HepG2 (cell line): ENCODE results near the gene CAD. TPM values are rescaled to one million over a fixed set of nuclear protein-coding genes. Genes with fewer than 3 reads are reported as not detected.
A peak's percentile ranks its signal among the peaks of the same experiment; 100 is the strongest.

Experiments used
- BRCA1 ChIP-seq: sonication (generic); formaldehyde crosslinking; IDR thresholded peaks from 2 replicates; pipeline ENCODE4 v1.4.0; 2020; ENCODE audit warnings: missing genetic modification reagents
- BRD4 ChIP-seq: sonication (generic); formaldehyde crosslinking; IDR thresholded peaks from 2 replicates; pipeline ENCODE4 v1.4.0; 2020; ENCODE audit warnings: missing genetic modification reagents
- EEA1 ChIP-seq: sonication (generic); formaldehyde crosslinking; IDR thresholded peaks from 2 replicates; pipeline ENCODE4 v1.5.1; 2020; ENCODE audit warnings: mild to moderate bottlenecking, missing genetic modification reagents, borderline replicate concordance
- ELF3 ChIP-seq: IDR thresholded peaks from 2 replicates; pipeline ENCODE4 v1.6.1; 2016; ENCODE audit warnings: missing genetic modification reagents, missing compliant biosample characterization
- FOXK2 ChIP-seq: fragments of 450-650 bp; IDR thresholded peaks from 2 replicates; pipeline ENCODE4 v1.6.1; 2016
- HNF4G ChIP-seq, 2 experiments: sonication (generic) in 1 of 2; formaldehyde crosslinking in 1 of 2; IDR thresholded peaks; 2 replicates each; pipeline versions ENCODE4 v1.4.0 to v1.6.1; 2011 to 2020; ENCODE audit warnings: borderline replicate concordance in 2 of 2, low read depth in 2 of 2, mild to moderate bottlenecking in 2 of 2, low read length in 1 of 2, missing genetic modification reagents in 1 of 2, moderate library complexity in 1 of 2
- KDM5A ChIP-seq: fragments of 200-600 bp; sonication (generic); IDR thresholded peaks from 2 replicates; pipeline ENCODE4 v1.7.0; 2018; ENCODE audit warnings: antibody characterized with exemption, mild to moderate bottlenecking, low read length, borderline replicate concordance
- NCOA5 ChIP-seq: sonication (generic); formaldehyde crosslinking; IDR thresholded peaks from 2 replicates; pipeline ENCODE4 v1.4.0; 2020; ENCODE audit warnings: missing genetic modification reagents
- PAX8 ChIP-seq: sonication (generic); formaldehyde crosslinking; IDR thresholded peaks from 2 replicates; pipeline ENCODE4 v1.8.0; 2022; ENCODE audit warnings: mild to moderate bottlenecking, missing genetic modification reagents, borderline replicate concordance
- SIN3A ChIP-seq: IDR thresholded peaks from 2 replicates; pipeline ENCODE4 v1.6.1; 2011; ENCODE audit warnings: low read depth, mild to moderate bottlenecking, control low read depth, low read length, borderline replicate concordance
- U2AF1 ChIP-seq: fragments of 200-400 bp; formaldehyde crosslinking; optimal IDR thresholded peaks from 2 replicates; pipeline ENCODE3; 2017; ENCODE audit warnings: mild to moderate bottlenecking, low read depth, low read length
- ZBTB3 ChIP-seq: sonication (generic); formaldehyde crosslinking; IDR thresholded peaks from 2 replicates; pipeline ENCODE4 v1.4.0; 2020; ENCODE audit warnings: low read depth, mild to moderate bottlenecking, moderate library complexity, missing genetic modification reagents, borderline replicate concordance
- ZNF432 ChIP-seq: sonication (generic); formaldehyde crosslinking; IDR thresholded peaks from 2 replicates; pipeline ENCODE4 v1.5.0; 2020; ENCODE audit warnings: missing genetic modification reagents, mild to moderate bottlenecking, borderline replicate concordance
- ZNF546 ChIP-seq: sonication (generic); formaldehyde crosslinking; conservative IDR thresholded peaks from 2 replicates; pipeline ENCODE4 v1.8.1; 2023; ENCODE audit warnings: mild to moderate bottlenecking, missing genetic modification reagents
- ZNF883 ChIP-seq: sonication (generic); formaldehyde crosslinking; IDR thresholded peaks from 2 replicates; pipeline ENCODE4 v1.5.1; 2020; ENCODE audit warnings: mild to moderate bottlenecking, missing genetic modification reagents; ENCODE audit errors: not compliant biosample characterization
- ZNF891 ChIP-seq: sonication (generic); formaldehyde crosslinking; IDR thresholded peaks from 2 replicates; pipeline ENCODE4 v1.5.0; 2020; ENCODE audit warnings: mild to moderate bottlenecking, missing genetic modification reagents
- ZSCAN31 ChIP-seq: sonication (generic); formaldehyde crosslinking; IDR thresholded peaks from 2 replicates; pipeline ENCODE4 v1.5.0; 2020; ENCODE audit warnings: low read depth, mild to moderate bottlenecking, missing genetic modification reagents
- polyA plus RNA-seq, 8 experiments: library from polyadenylated mRNA; depleted of rRNA in 3 of 8; stranded (reverse) in 7 of 8; unstranded in 1 of 8; fragments of >200 nt; fragmentation: Illumina TruSeq in 4 of 8; extraction: Trizol in 4 of 8; gene quantifications; 2 replicates each; pipeline versions ENCODE4 v1.2.1 to v1.2.3, GENCODE V29; 2011 to 2016; ENCODE audit warnings: low read depth in 4 of 8, missing spikeins in 1 of 8, mixed read lengths in 1 of 8; ENCODE audit not compliant: insufficient read depth in 1 of 8
- total RNA-seq, 5 experiments: library from RNA; depleted of rRNA; stranded (reverse); fragments of >200 nt; fragmentation: Illumina TruSeq; extraction: Trizol; gene quantifications; 2 replicates each; pipeline ENCODE4 v1.2.3, GENCODE V29; 2016; ENCODE audit warnings: low read depth in 1 of 5
- TF ChIP-seq, protein P1 (sequence below): sonication (generic); formaldehyde crosslinking; IDR thresholded peaks from 2 replicates; pipeline ENCODE4 v1.9.0; 2021; ENCODE audit warnings: mild to moderate bottlenecking, missing genetic modification reagents
- TF ChIP-seq, protein P2 (sequence below): sonication (generic); formaldehyde crosslinking; IDR thresholded peaks from 2 replicates; pipeline ENCODE4 v1.8.1; 2023; ENCODE audit warnings: mild to moderate bottlenecking, missing genetic modification reagents

The CAD gene
- total and polyA plus RNA-seq, 2 of the 13 experiments (the other 11 are each of a cell fraction or from before 2014, with no cell fraction given), result 21.7 to 37.0 TPM

DNA sequence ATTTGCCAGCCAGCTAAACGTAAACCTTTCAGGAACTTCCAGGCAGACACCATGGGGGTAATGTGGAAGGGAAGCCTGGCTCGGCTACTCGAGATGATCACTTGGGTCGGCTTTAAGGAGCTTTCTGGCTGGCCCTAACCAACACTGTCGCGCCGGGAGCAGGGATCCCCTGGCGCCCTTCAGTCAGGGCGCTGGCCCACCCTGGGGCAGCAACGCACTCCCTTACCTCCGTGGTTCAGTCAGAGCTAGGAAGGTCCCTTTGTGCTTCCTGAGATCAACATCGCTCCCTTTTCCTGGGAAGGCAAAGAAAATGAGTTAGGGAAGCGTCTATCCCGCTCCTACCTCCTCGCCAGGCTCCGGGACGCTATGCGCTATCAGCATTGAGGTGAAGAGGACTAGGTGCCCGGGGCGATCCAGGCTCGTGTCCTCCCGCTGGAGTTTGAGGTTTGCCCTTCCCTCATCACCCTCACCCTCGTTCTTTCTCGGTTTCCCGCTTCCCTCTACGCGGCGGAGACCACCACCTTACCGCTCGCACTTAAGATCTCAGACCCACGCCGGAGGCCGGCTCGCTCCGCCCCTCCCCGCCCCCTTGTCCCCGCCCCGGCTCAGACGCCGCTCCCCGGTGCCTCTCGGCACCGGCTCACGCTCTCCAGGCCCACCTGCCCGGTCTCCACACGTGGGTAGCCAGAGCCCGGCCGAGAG is 5.8 kb upstream of the CAD start (continued):
- TF ChIP-seq, protein P1, sequence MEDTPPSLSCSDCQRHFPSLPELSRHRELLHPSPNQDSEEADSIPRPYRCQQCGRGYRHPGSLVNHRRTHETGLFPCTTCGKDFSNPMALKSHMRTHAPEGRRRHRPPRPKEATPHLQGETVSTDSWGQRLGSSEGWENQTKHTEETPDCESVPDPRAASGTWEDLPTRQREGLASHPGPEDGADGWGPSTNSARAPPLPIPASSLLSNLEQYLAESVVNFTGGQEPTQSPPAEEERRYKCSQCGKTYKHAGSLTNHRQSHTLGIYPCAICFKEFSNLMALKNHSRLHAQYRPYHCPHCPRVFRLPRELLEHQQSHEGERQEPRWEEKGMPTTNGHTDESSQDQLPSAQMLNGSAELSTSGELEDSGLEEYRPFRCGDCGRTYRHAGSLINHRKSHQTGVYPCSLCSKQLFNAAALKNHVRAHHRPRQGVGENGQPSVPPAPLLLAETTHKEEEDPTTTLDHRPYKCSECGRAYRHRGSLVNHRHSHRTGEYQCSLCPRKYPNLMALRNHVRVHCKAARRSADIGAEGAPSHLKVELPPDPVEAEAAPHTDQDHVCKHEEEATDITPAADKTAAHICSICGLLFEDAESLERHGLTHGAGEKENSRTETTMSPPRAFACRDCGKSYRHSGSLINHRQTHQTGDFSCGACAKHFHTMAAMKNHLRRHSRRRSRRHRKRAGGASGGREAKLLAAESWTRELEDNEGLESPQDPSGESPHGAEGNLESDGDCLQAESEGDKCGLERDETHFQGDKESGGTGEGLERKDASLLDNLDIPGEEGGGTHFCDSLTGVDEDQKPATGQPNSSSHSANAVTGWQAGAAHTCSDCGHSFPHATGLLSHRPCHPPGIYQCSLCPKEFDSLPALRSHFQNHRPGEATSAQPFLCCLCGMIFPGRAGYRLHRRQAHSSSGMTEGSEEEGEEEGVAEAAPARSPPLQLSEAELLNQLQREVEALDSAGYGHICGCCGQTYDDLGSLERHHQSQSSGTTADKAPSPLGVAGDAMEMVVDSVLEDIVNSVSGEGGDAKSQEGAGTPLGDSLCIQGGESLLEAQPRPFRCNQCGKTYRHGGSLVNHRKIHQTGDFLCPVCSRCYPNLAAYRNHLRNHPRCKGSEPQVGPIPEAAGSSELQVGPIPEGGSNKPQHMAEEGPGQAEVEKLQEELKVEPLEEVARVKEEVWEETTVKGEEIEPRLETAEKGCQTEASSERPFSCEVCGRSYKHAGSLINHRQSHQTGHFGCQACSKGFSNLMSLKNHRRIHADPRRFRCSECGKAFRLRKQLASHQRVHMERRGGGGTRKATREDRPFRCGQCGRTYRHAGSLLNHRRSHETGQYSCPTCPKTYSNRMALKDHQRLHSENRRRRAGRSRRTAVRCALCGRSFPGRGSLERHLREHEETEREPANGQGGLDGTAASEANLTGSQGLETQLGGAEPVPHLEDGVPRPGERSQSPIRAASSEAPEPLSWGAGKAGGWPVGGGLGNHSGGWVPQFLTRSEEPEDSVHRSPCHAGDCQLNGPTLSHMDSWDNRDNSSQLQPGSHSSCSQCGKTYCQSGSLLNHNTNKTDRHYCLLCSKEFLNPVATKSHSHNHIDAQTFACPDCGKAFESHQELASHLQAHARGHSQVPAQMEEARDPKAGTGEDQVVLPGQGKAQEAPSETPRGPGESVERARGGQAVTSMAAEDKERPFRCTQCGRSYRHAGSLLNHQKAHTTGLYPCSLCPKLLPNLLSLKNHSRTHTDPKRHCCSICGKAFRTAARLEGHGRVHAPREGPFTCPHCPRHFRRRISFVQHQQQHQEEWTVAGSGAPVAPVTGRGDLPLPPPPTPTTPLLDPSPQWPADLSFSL, result no peak
- TF ChIP-seq, protein P2, sequence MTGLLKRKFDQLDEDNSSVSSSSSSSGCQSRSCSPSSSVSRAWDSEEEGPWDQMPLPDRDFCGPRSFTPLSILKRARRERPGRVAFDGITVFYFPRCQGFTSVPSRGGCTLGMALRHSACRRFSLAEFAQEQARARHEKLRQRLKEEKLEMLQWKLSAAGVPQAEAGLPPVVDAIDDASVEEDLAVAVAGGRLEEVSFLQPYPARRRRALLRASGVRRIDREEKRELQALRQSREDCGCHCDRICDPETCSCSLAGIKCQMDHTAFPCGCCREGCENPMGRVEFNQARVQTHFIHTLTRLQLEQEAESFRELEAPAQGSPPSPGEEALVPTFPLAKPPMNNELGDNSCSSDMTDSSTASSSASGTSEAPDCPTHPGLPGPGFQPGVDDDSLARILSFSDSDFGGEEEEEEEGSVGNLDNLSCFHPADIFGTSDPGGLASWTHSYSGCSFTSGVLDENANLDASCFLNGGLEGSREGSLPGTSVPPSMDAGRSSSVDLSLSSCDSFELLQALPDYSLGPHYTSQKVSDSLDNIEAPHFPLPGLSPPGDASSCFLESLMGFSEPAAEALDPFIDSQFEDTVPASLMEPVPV (CRISPR knock-in tag), result peak; percentile 11; the same call in 1 of the 2 replicates
- TF ChIP-seq ZNF432, result no peak
- TF ChIP-seq EEA1, result peak; percentile 36; the same call in 1 of the 2 replicates
- no peak for TF ChIP-seq U2AF1
- TF ChIP-seq KDM5A, result no peak
- no peak for TF ChIP-seq NCOA5 (CRISPR knock-in tag)
- no peak for TF ChIP-seq BRCA1 (CRISPR knock-in tag)
- TF ChIP-seq ZBTB3 (CRISPR knock-in tag), result no peak
- peak; percentile 2; the same call in 1 of the 2 replicates for TF ChIP-seq HNF4G (IDR thresholded peaks at IDR 0.05; ENCODE audit: borderline replicate concordance, low read depth, low read length)
- no peak for TF ChIP-seq HNF4G (CRISPR knock-in tag; IDR thresholded peaks at IDR 0.05; ENCODE audit: borderline replicate concordance, low read depth)
- no peak; the same call in 1 of the 2 replicates for TF ChIP-seq ZNF891 (CRISPR knock-in tag)
- TF ChIP-seq ZNF883 (CRISPR knock-in tag), result peak; percentile 39
- TF ChIP-seq BRD4 (CRISPR knock-in tag), result no peak
- no peak for TF ChIP-seq ELF3 (CRISPR knock-in tag)
- TF ChIP-seq PAX8 (CRISPR knock-in tag), result no peak
- no peak for TF ChIP-seq SIN3A
- TF ChIP-seq FOXK2, result no peak
- no peak for TF ChIP-seq ZNF546 (CRISPR knock-in tag)
- TF ChIP-seq ZSCAN31, result no peak
